K562 (cell line): ENCODE results near the gene VEGFB. TPM values are rescaled to one million over a fixed set of nuclear protein-coding genes. Genes with fewer than 3 reads are reported as not detected.
A peak's percentile ranks its signal among the peaks of the same experiment; 100 is the strongest.

Source experiments
- ATAC-seq: fragments of 200-7000 bp; cut with Tn5 transposase; 3 replicates; pipeline ENCODE4 v1.9.1; 2020; ENCODE audit warnings: moderate library complexity
- BruUV-seq: library from RNA; stranded (reverse); fragments of 400-500 nt; replicated peaks from 2 replicates; lab custom pipeline; 2021; lab: Mats Ljungman, UMichigan
- CTCF ChIA-PET: fragments of 300-600 bp; formaldehyde crosslinking; extraction: SDS; loops from one replicate; lab custom pipeline; 2021; ENCODE audit warnings: low intra/inter-chr PET ratio; lab: Yijun Ruan, JAX
- POLR2A ChIA-PET: fragments of 300-600, 350-650 bp; sonication (Branson Sonifier 250); formaldehyde crosslinking; extraction: SDS; loops from one replicate; lab custom pipeline; 2021; ENCODE audit warnings: antibody characterized with exemption, inconsistent platforms; lab: Yijun Ruan, JAX
- DNase-seq, 4 experiments: peaks; one replicate each; pipeline versions ENCODE4 v3.0.0 to v3.0.0-alpha.2; 2011 to 2018; ENCODE audit warnings: low spot score in 3 of 4, mixed read lengths in 3 of 4; ENCODE audit errors: extremely low read depth in 1 of 4
- FAIRE-seq: peaks from 2 replicates; lab custom pipeline; 2011; peaks lifted over from hg19 to GRCh38; lab: Jason Lieb, UNC
- H2AFZ ChIP-seq: 2 replicates; pipeline ENCODE4 v1.6.0; 2011; ENCODE audit warnings: low read depth, low read length, control low read depth, inconsistent platforms
- H3K27ac ChIP-seq: fragments of 200-600 bp; 3 replicates; pipeline ENCODE4 v1.8.0; 2011; ENCODE audit warnings: low read depth, mild to moderate bottlenecking, control low read depth, inconsistent platforms, low read length, moderate library complexity, mixed read lengths; ENCODE audit errors: extremely low read depth
- H3K27me3 ChIP-seq, 2 experiments: fragments of 300-600 bp in 1 of 2; 2 replicates in 1 of 2; 3 replicates in 1 of 2; pipeline versions ENCODE4 v1.6.0 to v1.8.0; 2011; ENCODE audit warnings: inconsistent platforms in 2 of 2, low read length in 2 of 2, mild to moderate bottlenecking in 1 of 2, mixed read lengths in 1 of 2, moderate library complexity in 1 of 2; ENCODE audit not compliant: control insufficient read depth in 2 of 2, insufficient read depth in 2 of 2
- H3K36me3 ChIP-seq: fragments of 300-600 bp; 3 replicates; pipeline ENCODE4 v1.8.0; 2011; ENCODE audit warnings: mild to moderate bottlenecking, low read length, inconsistent platforms; ENCODE audit not compliant: control insufficient read depth, insufficient read depth
- H3K4me1 ChIP-seq, 2 experiments: fragments of 200-600 bp in 1 of 2; replicated peaks in 1 of 2; 2 replicates in 1 of 2; 3 replicates in 1 of 2; pipeline versions ENCODE4 v1.5.1 to v1.8.0; 2011; ENCODE audit warnings: inconsistent platforms in 2 of 2, low read length in 2 of 2, mild to moderate bottlenecking in 1 of 2, mixed read lengths in 1 of 2, moderate library complexity in 1 of 2; ENCODE audit not compliant: control insufficient read depth in 2 of 2, insufficient read depth in 2 of 2
- H3K4me2 ChIP-seq: 2 replicates; pipeline ENCODE4 v1.6.1; 2011; ENCODE audit warnings: low read length, control low read depth, inconsistent platforms, mixed read lengths; ENCODE audit not compliant: insufficient read depth
- H3K4me3 ChIP-seq: fragments of 200-600 bp; sonication (generic), shearing (Covaris generic); 2 replicates; pipeline ENCODE4 v1.5.1; 2016; ENCODE audit warnings: control low read depth, inconsistent platforms
- H3K79me2 ChIP-seq: fragments of 200-600 bp; 3 replicates; pipeline ENCODE4 v1.8.0; 2011; ENCODE audit warnings: low read length, inconsistent platforms; ENCODE audit not compliant: control insufficient read depth, insufficient read depth
- H3K9ac ChIP-seq, 2 experiments: 2 replicates each; pipeline versions ENCODE4 v1.6.0 to v1.6.1; 2011; ENCODE audit warnings: low read depth in 2 of 2, low read length in 2 of 2, control low read depth in 1 of 2, inconsistent platforms in 1 of 2, mild to moderate bottlenecking in 1 of 2, mixed read lengths in 1 of 2; ENCODE audit not compliant: insufficient read depth in 1 of 2
- H3K9me1 ChIP-seq: one replicate; pipeline ENCODE4 v1.6.0; 2011; ENCODE audit warnings: inconsistent platforms, mild to moderate bottlenecking, low read length, moderate library complexity; ENCODE audit not compliant: control insufficient read depth, insufficient read depth
- H3K9me3 ChIP-seq: replicated peaks from 2 replicates; pipeline ENCODE4 v1.5.1; 2011; ENCODE audit warnings: low read depth, low read length, inconsistent platforms; ENCODE audit not compliant: control insufficient read depth, insufficient read depth
- H4K20me1 ChIP-seq: replicated peaks from 2 replicates; pipeline ENCODE4 v1.6.1; 2011; ENCODE audit warnings: low read length, inconsistent platforms, mixed read lengths; ENCODE audit not compliant: control insufficient read depth, insufficient read depth
- ATF6 ChIP-seq: sonication (generic); formaldehyde crosslinking; IDR thresholded peaks from 2 replicates; pipeline ENCODE4 v1.4.0; 2020; ENCODE audit warnings: mild to moderate bottlenecking, missing genetic modification reagents
- CCNT2 ChIP-seq: IDR thresholded peaks from 2 replicates; pipeline ENCODE4 v1.6.1; 2011; ENCODE audit warnings: borderline replicate concordance, low read depth, mild to moderate bottlenecking, moderate library complexity, mixed read lengths, low read length; ENCODE audit not compliant: insufficient read length; ENCODE audit errors: extremely low read depth
- GTF2A2 ChIP-seq: IDR thresholded peaks from 2 replicates; pipeline ENCODE4 v1.6.1; 2016; ENCODE audit warnings: mild to moderate bottlenecking, missing genetic modification characterization, missing compliant biosample characterization
- GTF2B ChIP-seq: IDR thresholded peaks from 2 replicates; pipeline ENCODE4 v1.6.1; 2011; ENCODE audit not compliant: insufficient read length; ENCODE audit errors: extremely low read depth
- HNRNPH1 ChIP-seq: fragments of 200-400 bp; formaldehyde crosslinking; optimal IDR thresholded peaks from 2 replicates; pipeline ENCODE3; 2017; ENCODE audit warnings: low read depth, mild to moderate bottlenecking, low read length, moderate library complexity
- L3MBTL2 ChIP-seq: fragments of 450-650 bp; IDR thresholded peaks from 2 replicates; pipeline ENCODE4 v1.6.1; 2016; ENCODE audit warnings: mild to moderate bottlenecking, moderate library complexity
- MEF2D ChIP-seq: conservative IDR thresholded peaks from 2 replicates; pipeline ENCODE4 v1.6.1; 2016; ENCODE audit warnings: low read depth, missing genetic modification characterization, missing compliant biosample characterization
- NR2C2 ChIP-seq, 2 experiments: fragments of 200-800 bp in 1 of 2; sonication (Bioruptor generic) in 1 of 2; sonication (generic) in 1 of 2; formaldehyde crosslinking in 1 of 2; IDR thresholded peaks; 2 replicates each; pipeline versions ENCODE4 v1.6.1 to v1.8.0; 2016 to 2022; ENCODE audit warnings: mild to moderate bottlenecking in 1 of 2, missing compliant biosample characterization in 1 of 2, missing genetic modification characterization in 1 of 2, missing genetic modification reagents in 1 of 2
- PHTF2 ChIP-seq: fragments of 250-450 bp; sonication (Bioruptor Pico); IDR thresholded peaks from 2 replicates; pipeline ENCODE4 v1.5.0; 2021; ENCODE audit warnings: mild to moderate bottlenecking
- RBBP5 ChIP-seq: fragments of 200-600 bp; sonication (generic); IDR thresholded peaks from 2 replicates; pipeline ENCODE4 v1.6.1; 2012; ENCODE audit warnings: borderline replicate concordance, mild to moderate bottlenecking, low read length, control low read depth, inconsistent platforms; ENCODE audit not compliant: insufficient read depth, poor library complexity, severe bottlenecking
- SAP30 ChIP-seq: fragments of 200-600 bp; sonication (generic); IDR thresholded peaks from 2 replicates; pipeline ENCODE4 v1.6.1; 2012; ENCODE audit warnings: borderline replicate concordance, low read depth, mild to moderate bottlenecking, moderate library complexity, low read length, control low read depth, inconsistent platforms; ENCODE audit not compliant: insufficient read depth, poor library complexity, severe bottlenecking
- ZBTB8A ChIP-seq: fragments of 450-650 bp; IDR thresholded peaks from 2 replicates; pipeline ENCODE4 v1.6.1; 2018; ENCODE audit warnings: mild to moderate bottlenecking, moderate library complexity; ENCODE audit not compliant: partially characterized antibody
- ZNF431 ChIP-seq: sonication (generic); formaldehyde crosslinking; IDR thresholded peaks from 2 replicates; pipeline ENCODE4 v1.8.0; 2022; ENCODE audit warnings: mild to moderate bottlenecking, missing genetic modification reagents
- ZNF639 ChIP-seq, 2 experiments: fragments of 200-800 bp in 1 of 2; sonication (Bioruptor generic) in 1 of 2; sonication (generic) in 1 of 2; formaldehyde crosslinking in 1 of 2; IDR thresholded peaks in 1 of 2; conservative IDR thresholded peaks in 1 of 2; 2 replicates each; pipeline versions ENCODE4 v1.5.0 to v1.6.1; 2016 to 2020; ENCODE audit warnings: missing compliant biosample characterization in 1 of 2, missing genetic modification characterization in 1 of 2, missing genetic modification reagents in 1 of 2
- WGBS: fragments of 100-300 bp; shearing (Covaris generic); methylation state at CpG from one replicate; pipeline ENCODE4 v1.1.6; 2016; ENCODE audit warnings: low coverage, mixed read lengths; ENCODE audit not compliant: insufficient coverage; ENCODE audit errors: missing lambda C conversion rate; 5-methylcytosine and 5-hydroxymethylcytosine counted together
- in situ Hi-C: fragments of 300-500 bp; cut with MboI; formaldehyde crosslinking; loops from 4 replicates; pipeline ENCODE4 v1.15.0; 2018; ENCODE audit warnings: inconsistent platforms, mixed read lengths
- intact Hi-C: fragments of 100-400 bp; cut with micrococcal nuclease; formaldehyde crosslinking; loops from 2 replicates; pipeline ENCODE4 v1.14.2; 2022
- polyA plus RNA-seq, 8 experiments: library from polyadenylated mRNA; depleted of rRNA in 4 of 8; stranded (reverse) in 5 of 8; unstranded in 3 of 8; fragments of >200 nt; fragmentation: Nextera tagmentation in 2 of 8; fragmentation: Illumina TruSeq in 1 of 8; extraction: Ambion mirVana in 2 of 8; extraction: Trizol in 1 of 8; gene quantifications; 2 replicates each; pipeline versions ENCODE4 v1.2.1 to v1.2.3, GENCODE V29; 2011 to 2014; ENCODE audit warnings: inconsistent platforms in 1 of 8, missing spikeins in 1 of 8
- total RNA-seq, 7 experiments: library from RNA; depleted of rRNA in 6 of 7; stranded (reverse); fragments of >200 nt in 6 of 7; fragmentation: Illumina TruSeq in 2 of 7; extraction: Trizol in 2 of 7; gene quantifications; 2 replicates each; pipeline versions ENCODE4 v1.2.1 to v1.2.3, GENCODE V29; 2011 to 2021; ENCODE audit warnings: low replicate concordance in 1 of 7

The VEGFB gene
- total and polyA plus RNA-seq, 9 of the 15 experiments (the other 6 are each of a cell fraction or from before 2014, with no cell fraction given) = 11.0 to 83.4 (median 25.7) TPM

GRCh38 chr11:64186492-64187165 is 47.8 kb upstream of the VEGFB start:
- Histone ChIP-seq H4K20me1 (0 out of 2 replicates have a peak, but pooled peaks cover 1% of the 10 kb centered on the region), H3K4me3 (no peak overlapping the region), H3K9me3 (no peaks in the 10 kb centered on the region), H2AFZ (no peak overlapping the region), H3K27ac (no peak overlapping the region), H3K9me1 (no peaks in the 10 kb centered on the region), H3K9ac (no peak overlapping the region; a peak in 1 of 4 replicates), H3K4me1 (peaks cover 18 to 45% of the 10 kb centered on the region in 2 experiments), H3K36me3 (peaks cover 19% of the 10 kb centered on the region), H3K79me2 (peaks cover 30% of the 10 kb centered on the region)
- in situ Hi-C loops = no loop called here
- TSS peak; percentile 75 for BruUV-seq
- intact Hi-C loops = loop anchor here (5.0 kb wide), 2 partner anchors 116 to 171 kb away; partner anchors contain the start of genes CATSPERZ and RPS6KA4
- DNase-seq = peak in 1 of 4 experiments; percentile 50
- no peak for ATAC-seq
- TF ChIP-seq CCNT2 (peak; percentile 13), GTF2B (no peak), HNRNPH1 (no peak), SAP30 (peak; percentile 76), RBBP5 (peak; percentile 5), NR2C2 (CRISPR knock-in tag; IDR thresholded peaks at IDR 0.05) (no peak), NR2C2 (tag; IDR thresholded peaks at IDR 0.05) (0 out of 2 replicates have a peak, but pooled peaks have one; percentile 5), L3MBTL2 (no peak), ZNF639 (CRISPR knock-in tag; conservative IDR thresholded peaks at IDR 0.05 in 1 of 2, IDR thresholded peaks at IDR 0.05 in 1 of 2) (peak in 1 of 2 experiments; percentile 1; a peak in 1 of 4 replicates), MEF2D (tag) (no peak), GTF2A2 (tag) (0 out of 2 replicates have a peak, but pooled peaks have one; percentile 29), ATF6 (CRISPR knock-in tag) (no peak), ZBTB8A (no peak), PHTF2 (CRISPR knock-in tag) (peak; percentile 83; the same call in 1 of the 2 replicates), ZNF431 (CRISPR knock-in tag) (no peak)
- TF ChIP-seq, all 486 proteins: peak for 7
- 0% methylated on average over 16 of the region's 48 CpGs for WGBS
- H3K4me2 ChIP-seq = no peak overlapping the region
- no peaks in the 10 kb centered on the region for H3K27me3 ChIP-seq
- ChIA-PET POLR2A (interaction anchor here (0.7 to 2.2 kb wide), 13 partner anchors 10 to 275 kb away, joined by 3 to 29 read pairs (median 5); partner anchors contain the start of genes FERMT3, MACROD1, PPP1R14B and PRDX5), CTCF (no interaction called here)
- FAIRE-seq = no peak
